ENCODE data around the gene CA6.
"Not testable (repeated sequence)": the region's sequence is repeated elsewhere in the genome, so short reads cannot be mapped to it uniquely, and the experiment has no call there.

The CA6 gene

GRCh38 chr1:8945568-8945967, at the start of gene CA6:
Gene CA6, plus strand, starts transcription at chr1:8945868. Its CDS starts 19 bp downstream, at chr1:8945887.
- in situ Hi-C loops (cut with MboI; ENCODE audit: low sequenced_read_pairs) = no loop called here

GRCh38 chr1:8896775-8897174, 48.9 kb upstream of the CA6 start:
- in situ Hi-C loops (cut with MboI; ENCODE audit: low sequenced_read_pairs) = not testable (repeated sequence)

- in situ Hi-C loops (cut with MboI; ENCODE audit: low sequenced_read_pairs) = not testable (repeated sequence)
Observed at GRCh38 chr1:8897505-8897904, 48.2 kb upstream of the CA6 start.

- in situ Hi-C loops (cut with MboI; ENCODE audit: low sequenced_read_pairs) = not testable (repeated sequence)
Observed at GRCh38 chr1:8898418-8898817, 47.2 kb upstream of the CA6 start.

- in situ Hi-C loops (cut with MboI; ENCODE audit: low sequenced_read_pairs) = no loop called here
Observed at GRCh38 chr1:8899046-8899445, 46.6 kb upstream of the CA6 start.

GRCh38 chr1:8900684-8901083, 45.0 kb upstream of the CA6 start:
- in situ Hi-C loops (cut with MboI; ENCODE audit: low sequenced_read_pairs) = not testable (repeated sequence)

- in situ Hi-C loops (cut with MboI; ENCODE audit: low sequenced_read_pairs) = no loop called here
Observed at GRCh38 chr1:8902765-8903164, 42.9 kb upstream of the CA6 start.

GRCh38 chr1:8903410-8903809, 42.3 kb upstream of the CA6 start:
- in situ Hi-C loops (cut with MboI; ENCODE audit: low sequenced_read_pairs) = no loop called here

GRCh38 chr1:8903908-8904650, 41.6 kb upstream of the CA6 start:
- in situ Hi-C loops (cut with MboI; ENCODE audit: low sequenced_read_pairs) = no loop called here

GRCh38 chr1:8905582-8906191, 40.0 kb upstream of the CA6 start:
- in situ Hi-C loops (cut with MboI; ENCODE audit: low sequenced_read_pairs) = no loop called here

- in situ Hi-C loops (cut with MboI; ENCODE audit: low sequenced_read_pairs) = no loop called here
Observed at GRCh38 chr1:8908388-8909151, 37.1 kb upstream of the CA6 start.

GRCh38 chr1:8910331-8910730, 35.3 kb upstream of the CA6 start:
- in situ Hi-C loops (cut with MboI; ENCODE audit: low sequenced_read_pairs) = no loop called here

- in situ Hi-C loops (cut with MboI; ENCODE audit: low sequenced_read_pairs) = no loop called here
Observed at GRCh38 chr1:8910914-8911313, 34.8 kb upstream of the CA6 start.

GRCh38 chr1:8911416-8912309, 34.0 kb upstream of the CA6 start:
- in situ Hi-C loops (cut with MboI; ENCODE audit: low sequenced_read_pairs) = no loop called here

- in situ Hi-C loops (cut with MboI; ENCODE audit: low sequenced_read_pairs) = no loop called here
Observed at GRCh38 chr1:8913457-8913856, 32.2 kb upstream of the CA6 start.

GRCh38 chr1:8914466-8914865, 31.2 kb upstream of the CA6 start:
- in situ Hi-C loops (cut with MboI; ENCODE audit: low sequenced_read_pairs) = no loop called here

- in situ Hi-C loops (cut with MboI; ENCODE audit: low sequenced_read_pairs) = no loop called here
Observed at GRCh38 chr1:8915446-8915845, 30.2 kb upstream of the CA6 start.

GRCh38 chr1:8917536-8917935, 28.1 kb upstream of the CA6 start:
- in situ Hi-C loops (cut with MboI; ENCODE audit: low sequenced_read_pairs) = not testable (repeated sequence)

GRCh38 chr1:8922962-8923361, 22.7 kb upstream of the CA6 start:
- in situ Hi-C loops (cut with MboI; ENCODE audit: low sequenced_read_pairs) = no loop called here

GRCh38 chr1:8925406-8925805, 20.3 kb upstream of the CA6 start:
- in situ Hi-C loops (cut with MboI; ENCODE audit: low sequenced_read_pairs) = no loop called here

GRCh38 chr1:8925960-8926359, 19.7 kb upstream of the CA6 start:
- in situ Hi-C loops (cut with MboI; ENCODE audit: low sequenced_read_pairs) = no loop called here

Measured in HL-60/S4 treated with phorbol 12-myristate 13-acetate at 8.2 ng/mL for 4 days and 3 days (cell line).